NK-92 (cell line): Measurements from ENCODE around the gene PIK3R3.
"Not testable (repeated sequence)": the region's sequence is repeated elsewhere in the genome, so short reads cannot be mapped to it uniquely, and the experiment has no call there.

ENCODE experiments used
- DNase-seq: peaks from one replicate; lab custom pipeline; 2025; ENCODE audit not compliant: unreplicated experiment; lab: John Stamatoyannopoulos, UW

The PIK3R3 gene

DNA sequence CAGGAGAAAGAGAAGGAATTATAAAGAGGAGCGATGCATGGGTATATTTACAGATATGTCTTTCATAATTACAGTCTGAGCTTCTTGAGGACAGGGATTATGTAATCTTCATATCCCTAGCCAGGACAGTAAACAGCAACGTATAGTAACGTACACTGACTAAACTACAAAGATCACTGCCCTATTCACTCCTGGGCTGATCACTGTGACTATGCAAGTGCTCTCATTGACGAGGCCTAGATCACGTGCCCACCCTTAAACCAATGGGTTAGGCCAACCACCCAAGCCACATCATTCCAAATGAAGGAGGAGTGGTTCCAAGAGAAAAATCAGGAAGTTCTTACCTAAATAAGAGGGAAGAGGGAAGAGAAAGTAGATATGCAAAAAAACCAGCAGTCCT lies 18.5 kb downstream of the PIK3R3 start:
- DNase-seq: no peak

DNA sequence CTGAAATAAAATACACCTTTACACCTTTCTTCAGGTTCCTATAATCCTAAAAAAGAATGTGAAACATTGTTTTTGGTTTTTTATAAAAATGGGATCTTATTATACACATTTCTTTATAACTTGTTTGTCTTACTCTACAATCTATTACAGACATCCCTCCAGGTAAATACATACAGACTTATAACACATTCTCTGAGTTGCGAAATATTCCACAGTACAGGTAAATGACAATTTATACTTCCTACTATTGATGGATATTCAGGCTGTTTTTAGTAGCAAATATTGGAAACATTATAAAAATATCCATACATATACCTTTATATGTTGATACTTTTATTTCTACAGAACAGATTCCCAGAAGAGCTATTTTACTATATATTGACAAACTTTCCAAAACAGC lies 20.3 kb downstream of the PIK3R3 start:
- no peak for DNase-seq

DNA sequence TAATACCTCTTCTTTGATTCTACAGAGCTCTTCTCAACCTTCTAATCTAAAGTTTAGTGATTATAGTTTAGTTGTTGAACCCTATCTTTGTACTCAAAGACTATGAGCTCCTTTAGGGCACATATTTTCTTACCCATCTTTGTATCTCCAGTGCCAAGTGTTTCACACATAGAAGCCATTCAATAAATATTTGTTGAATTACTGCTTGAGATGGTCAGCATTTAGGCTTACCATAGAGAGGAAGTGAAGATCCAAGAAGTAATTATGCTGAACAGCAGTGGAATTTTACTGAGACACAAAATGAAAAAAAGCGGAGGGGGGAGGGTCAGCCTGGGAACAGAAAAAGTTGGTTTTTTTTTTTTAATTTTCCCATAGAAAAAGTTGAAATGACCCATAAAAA lies 21.9 kb downstream of the PIK3R3 start:
- no peak for DNase-seq

DNA sequence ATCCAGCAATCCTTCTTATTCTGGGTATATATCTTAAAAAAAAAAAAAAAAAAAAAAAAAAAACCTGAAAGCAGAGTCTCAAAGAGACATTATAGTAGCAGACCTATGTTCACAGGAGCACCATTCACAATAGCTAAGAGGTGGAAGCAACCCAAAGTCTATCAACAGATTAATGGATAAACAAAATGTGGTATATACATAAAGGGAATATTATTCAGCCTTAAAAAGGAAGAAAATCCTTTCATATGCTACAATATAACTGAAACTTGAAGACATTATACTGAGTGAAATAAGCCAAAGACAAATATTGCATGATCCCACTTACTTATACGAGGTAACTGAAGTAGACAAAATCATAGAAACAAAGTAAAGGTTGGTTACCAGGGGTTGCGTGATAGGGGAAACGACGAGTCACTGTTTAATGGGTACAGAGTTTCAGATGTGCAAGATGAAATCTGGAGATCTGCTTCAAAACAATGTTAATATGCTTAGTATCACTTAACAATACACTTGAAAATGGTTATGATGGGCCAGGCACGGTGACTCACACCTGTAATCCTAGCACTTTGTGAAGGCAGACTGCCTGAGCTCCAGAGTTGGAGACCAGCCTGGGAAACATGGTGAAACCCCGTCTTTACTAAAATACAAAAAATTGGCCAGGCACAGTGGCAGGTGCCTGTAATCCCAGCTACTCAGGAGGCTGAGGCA lies 29.5 kb downstream of the PIK3R3 start:
- no peak for DNase-seq

DNA sequence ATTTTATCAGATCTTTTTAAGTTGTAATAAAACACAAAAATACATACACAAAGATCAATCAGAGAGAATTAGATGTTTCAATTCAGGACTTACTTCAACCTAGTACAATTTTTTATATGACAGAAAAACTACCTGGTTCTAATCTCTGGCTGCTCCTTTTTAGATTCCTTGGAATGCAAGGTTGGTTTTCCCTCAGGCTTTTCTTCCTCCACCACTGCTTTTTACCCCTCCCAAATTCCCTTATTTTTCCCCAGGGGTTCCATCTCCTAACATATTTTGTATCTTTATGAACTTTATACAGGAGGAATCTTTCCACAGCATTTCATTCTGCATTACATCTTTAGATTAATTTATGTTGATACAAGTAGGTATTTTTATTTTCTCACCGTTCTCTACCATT lies 33.2 kb downstream of the PIK3R3 start:
- no peak for DNase-seq

DNA sequence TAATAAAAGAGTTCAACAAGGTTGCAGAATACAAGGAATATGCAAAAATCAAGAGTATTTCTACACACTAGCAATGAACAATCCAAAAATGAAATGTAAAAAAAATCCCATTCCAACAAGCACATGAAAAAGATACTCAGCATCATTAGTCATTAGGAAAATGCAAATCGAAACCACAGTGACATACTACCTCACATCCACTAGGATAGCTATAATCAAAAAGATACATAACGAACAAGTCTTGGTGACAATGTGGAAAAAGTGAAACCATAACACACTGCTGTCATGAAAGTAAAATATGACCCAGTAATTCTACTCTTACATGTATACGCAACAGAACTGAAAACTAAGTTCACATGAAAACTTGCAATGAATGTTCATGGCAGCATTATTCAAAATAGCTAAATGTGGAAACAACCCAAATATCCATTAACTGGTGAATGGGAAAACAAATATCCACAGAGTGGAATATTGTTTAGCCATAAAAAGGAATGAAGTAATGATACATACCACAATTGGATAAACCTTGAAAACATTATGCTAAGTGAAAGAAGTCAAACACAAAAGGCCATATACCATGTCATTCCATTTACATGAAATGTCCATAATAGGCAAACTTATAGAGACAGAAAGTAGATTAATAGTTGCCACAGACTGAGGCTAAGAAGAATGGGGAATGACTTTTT lies 34.3 kb downstream of the PIK3R3 start:
- DNase-seq: no peak

DNA sequence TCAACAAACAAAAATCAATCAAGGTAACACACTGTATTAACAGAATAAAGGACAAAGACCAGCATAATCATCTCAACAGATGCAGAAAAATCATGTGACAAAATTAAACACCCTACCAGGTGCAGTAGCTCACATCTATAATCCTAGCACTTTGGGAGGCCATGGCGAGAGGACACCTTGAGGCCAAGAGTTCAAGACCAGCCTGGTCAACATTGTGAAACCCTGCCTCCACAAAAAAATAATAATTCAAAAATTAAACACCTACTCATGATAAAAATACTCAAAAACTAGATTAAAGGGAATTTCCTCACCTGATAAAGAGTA lies 35.3 kb downstream of the PIK3R3 start:
- no peak for DNase-seq

DNA sequence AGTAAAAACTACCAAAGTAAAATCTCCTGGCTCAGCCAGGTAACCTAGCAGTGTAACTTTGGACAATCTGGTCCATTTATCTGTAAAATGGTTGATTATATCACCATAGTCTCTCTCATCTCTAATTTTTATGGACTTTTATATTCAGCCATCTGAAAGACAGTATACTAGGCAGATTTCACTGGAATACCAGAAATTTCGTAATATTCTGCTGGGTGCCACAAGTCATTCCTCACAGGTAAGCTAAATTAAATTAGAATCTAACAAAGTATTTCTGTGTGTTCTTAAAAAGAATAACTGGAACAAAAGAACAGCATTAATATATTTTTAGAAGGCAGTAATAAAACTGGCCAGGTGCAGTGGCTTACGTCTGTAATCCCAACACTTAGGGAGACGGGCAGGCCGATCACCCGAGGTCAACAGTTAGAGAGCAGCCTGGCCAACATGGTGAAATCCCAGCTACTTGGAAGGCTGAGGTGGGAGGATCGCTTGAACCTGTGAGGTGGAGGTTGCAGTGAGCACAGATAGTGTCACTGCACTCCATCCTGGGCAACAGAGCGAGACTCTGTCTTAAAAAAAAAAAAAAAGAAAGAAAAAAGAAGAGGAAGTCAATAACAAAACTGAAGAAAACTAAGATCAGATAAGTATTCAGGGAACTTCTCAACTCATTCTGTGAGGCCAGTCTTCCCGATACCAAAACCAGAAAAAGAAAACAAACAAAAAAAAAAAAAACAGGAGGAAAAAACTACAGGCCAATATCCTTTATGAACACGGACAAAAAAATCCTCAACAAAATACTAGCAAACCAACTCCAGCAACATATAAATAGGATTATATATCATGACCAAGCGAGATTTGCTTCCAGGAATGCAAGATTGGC lies 35.9 kb downstream of the PIK3R3 start:
- no peak for DNase-seq

DNA sequence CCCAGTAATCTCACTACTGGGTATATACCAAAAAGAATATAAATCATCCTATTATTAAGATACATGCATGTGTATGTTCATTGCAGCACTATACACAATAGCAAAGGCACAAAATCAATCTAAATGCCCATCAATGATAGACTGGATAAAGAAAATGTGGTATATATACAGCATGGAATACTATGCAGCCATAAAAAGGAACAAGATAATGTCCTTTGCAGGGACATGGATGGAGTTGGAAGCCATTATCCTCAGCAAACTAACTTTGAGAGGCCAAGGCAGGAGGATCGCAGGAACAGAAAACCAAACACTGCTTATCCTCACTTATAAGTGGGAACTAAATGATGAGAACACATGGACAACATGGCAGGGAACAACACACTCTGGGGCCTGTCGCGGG lies 37.3 kb downstream of the PIK3R3 start:
- not testable (repeated sequence) for DNase-seq

DNA sequence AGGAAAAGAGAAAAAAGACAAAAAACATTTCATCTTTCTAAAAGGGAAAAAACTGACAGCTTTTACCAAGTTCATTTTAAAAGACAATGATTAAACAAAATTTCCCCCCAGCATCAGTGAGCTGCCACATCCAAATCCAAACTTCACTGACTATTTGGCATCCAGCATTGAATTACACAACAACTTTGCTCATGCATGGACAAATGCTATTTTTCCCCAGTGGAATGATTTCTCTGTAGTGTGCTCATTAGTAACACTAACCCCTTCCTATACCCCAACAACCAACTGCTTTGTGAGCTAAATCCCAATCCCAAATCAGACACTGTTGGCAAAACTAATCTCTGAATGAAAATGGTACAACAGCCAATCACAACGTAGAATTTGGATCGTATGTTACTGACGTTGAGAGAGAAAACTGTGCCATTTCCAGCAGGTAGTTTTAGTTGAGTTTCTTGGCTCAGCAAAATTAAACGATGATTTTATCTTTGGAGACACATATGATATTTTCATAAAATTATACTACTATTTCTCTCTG lies 37.9 kb downstream of the PIK3R3 start:
- no peak for DNase-seq

DNA sequence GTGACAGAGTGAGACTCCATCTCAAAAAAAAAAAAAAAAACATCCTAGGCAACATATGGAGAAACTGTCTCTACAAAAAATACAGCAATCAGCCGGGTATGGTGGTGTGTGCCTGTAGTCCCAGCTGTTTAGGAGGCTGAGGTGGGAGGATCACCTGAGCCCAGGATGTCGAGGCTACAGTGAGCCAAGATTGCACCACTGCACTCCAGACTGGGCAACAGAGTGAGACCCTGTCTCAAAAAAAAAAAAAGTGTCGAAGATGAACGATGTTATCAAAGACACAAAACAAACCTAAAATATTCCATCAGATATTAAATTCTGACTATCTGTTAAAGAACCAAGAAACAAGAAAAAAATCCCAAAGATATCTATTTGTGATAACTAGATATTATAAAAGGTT lies 38.6 kb downstream of the PIK3R3 start:
- DNase-seq: not testable (repeated sequence)

DNA sequence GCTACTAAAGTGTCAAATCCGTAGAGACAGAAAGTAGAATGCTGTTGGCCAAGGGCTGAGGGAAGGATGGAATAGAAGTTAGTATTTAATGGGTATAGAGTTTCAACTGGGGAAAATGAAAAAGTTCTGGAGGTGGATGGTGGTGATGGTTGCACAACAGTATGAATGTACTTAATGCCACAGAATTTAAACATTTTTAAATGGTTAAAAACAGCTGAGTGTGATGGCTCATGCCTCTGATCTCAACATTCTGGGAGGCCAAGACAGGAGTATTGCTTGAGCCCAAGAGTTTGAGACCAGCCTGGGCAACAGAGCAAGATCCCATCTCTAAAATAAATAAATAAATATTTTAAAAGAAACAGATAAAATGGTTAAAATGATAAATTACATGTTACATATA lies 44.5 kb downstream of the PIK3R3 start:
- no peak for DNase-seq

DNA sequence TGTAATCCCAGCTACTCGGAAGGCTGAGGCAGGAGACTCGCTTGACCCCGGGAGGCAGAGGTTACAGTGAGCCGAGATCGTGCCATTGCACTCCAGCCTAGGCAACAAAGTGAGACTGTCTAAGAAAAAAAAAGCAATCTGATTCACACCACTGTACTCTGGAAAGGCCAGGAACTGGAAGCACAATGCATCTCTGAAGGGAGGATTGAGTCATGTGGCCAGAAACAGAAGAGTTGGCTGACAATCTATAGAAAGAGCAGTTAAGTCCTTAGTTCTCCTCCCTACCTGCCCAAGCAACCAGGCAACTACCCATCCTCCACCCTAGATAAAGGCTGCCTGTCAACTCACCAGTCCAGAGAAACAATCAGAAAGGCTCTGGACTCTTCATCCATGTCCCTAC lies 45.9 kb downstream of the PIK3R3 start:
- DNase-seq: no peak

DNA sequence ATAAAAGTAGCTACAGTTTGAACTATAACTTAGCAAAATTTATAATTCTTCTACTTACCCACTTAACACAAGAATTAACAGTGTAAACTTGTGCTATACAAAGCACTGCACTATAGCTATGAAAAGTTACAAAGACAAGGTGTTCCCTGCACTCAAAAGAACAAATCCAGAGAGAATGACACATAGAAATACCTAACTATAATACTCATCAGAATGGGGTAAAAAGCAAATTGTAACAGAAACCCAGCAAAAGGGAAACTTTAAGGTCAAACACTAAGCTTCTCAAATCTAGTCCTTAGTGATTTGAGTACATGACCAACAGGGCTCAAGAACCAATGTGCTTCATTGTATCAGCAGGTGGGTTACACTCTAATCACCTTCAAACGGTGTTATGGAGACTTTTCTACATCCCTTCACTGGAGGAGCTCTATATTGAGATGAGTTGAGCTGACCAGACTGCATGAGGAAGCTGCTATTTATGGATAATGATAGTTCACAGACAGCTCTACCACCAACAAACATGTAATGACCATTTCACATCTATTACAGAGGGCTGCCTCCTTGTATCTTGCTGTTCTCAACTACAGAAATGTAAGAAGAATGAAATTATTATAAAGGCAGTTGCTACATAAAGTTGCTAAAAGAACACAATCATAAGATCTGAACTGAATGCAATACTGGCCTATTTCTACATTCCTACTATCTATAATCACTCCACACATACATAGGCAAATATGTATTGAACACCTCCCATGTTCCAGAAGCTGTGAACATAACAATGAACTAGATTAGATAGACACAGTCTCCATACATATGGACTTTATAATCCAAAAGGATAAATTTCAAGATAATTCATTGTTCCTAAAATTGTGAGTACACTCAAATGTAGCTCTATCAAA lies 47.6 kb downstream of the PIK3R3 start:
- no peak for DNase-seq

DNA sequence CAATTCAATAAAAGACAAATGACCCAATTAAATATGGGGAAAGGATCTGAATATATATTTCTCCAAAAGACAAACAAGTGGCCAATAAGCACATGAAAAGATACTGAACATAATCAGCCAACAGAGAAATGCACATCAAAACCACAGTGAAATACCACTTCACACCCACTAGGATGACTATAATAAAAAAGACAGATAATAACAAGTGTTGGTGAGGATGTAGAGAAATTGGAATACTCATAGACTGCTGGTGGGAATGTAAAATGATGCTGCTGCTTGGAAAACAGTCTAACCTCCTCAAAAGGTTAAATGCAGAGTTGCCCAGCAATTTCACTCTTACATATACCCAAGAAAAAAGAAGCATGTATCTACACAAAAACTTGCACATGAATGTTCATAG lies 48.9 kb downstream of the PIK3R3 start:
- no peak for DNase-seq

DNA sequence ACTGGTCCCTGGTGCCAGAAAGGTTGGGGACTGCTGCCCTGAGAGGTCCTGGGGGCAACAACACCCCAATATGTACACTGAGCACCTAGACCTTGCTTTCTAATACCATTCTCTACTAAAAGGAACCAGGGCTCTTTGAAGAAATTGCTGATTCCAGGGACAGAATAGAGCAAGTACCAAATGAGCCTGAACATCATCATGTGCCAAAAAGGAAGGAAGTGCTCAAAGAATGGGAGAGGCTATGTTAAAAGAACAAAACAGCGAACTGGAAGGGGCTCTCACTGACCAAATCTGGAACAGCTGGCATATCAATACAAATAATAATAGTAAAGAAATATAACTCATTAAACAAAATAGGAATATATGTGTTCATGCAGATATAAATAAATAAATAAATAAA lies 50.8 kb downstream of the PIK3R3 start:
- no peak for DNase-seq

DNA sequence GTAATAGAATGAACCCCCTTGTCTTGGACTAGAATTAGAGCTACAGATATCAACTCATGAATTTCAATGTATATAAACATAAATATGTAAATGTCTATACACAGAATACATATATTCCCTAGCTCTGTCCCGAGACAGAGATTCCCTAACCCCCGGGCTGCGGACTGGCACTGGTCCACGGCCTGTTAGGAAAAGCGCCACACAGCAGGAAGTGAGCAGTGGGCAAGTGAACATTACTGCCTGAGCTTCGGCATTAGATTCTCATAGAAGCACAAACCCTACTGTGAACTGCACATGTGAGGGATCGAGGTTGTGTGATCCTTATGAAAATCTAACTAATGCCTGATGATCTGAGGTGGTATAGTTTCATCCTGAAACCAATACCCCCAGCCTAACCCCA lies 51.2 kb downstream of the PIK3R3 start:
- no peak for DNase-seq

DNA sequence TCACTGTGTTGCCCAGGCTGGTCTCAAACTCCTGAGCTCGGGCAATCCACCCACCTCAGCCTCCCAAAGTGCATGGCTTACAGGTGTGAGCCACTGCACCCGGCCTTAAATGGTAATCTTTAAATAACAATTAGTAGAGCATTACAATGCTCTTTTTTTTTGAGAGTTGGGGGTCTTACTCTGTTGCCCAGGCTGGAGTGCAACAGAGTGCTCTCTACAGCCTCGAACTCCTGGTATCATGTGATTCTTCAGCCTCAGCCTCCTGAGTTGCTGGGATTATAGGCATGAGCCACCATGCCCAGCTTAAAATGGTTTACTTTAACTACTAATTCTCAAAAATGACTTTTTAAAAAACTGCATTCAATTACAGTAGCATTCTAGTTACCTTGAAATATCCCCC lies 52.2 kb downstream of the PIK3R3 start:
- DNase-seq: no peak

DNA sequence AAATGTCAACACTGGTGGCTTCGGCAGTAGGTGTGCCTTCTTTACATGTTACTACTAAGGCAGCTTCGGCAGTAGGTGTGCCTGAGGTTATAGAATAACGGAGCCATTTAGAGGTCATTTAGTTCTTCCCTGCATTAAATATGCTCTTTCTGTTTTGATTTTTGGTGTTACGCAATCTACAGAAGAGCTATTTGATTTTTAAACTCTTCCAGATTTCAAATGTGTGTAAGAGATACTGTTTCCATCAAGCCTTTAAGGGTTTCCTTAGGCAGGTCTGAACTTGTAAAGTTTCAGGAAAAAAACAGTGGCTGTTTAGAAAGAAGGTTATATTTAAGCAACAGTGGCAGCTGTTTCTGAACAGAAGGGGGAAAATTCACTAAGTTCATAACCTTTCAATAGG lies 54.8 kb downstream of the PIK3R3 start:
- DNase-seq: no peak

DNA sequence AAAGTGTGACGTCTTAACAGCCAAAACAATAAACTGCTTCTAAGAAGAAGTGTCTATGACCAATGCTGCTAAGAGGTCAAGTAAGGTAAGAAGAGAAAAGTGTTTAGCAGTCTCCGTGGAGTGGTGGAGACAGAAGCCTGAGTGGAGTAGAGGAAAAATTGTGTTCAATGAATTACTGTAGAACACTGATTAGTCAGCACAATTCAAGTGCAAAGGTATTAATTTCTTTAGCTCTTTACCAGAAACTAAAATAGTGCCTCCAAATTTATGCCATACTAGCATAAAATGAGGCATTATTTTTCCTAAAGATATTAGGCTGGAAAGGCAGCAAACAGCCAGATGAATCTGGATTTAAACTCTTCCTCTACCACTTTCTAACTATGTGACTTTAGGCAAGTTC lies 56.1 kb downstream of the PIK3R3 start:
- DNase-seq: no peak

DNA sequence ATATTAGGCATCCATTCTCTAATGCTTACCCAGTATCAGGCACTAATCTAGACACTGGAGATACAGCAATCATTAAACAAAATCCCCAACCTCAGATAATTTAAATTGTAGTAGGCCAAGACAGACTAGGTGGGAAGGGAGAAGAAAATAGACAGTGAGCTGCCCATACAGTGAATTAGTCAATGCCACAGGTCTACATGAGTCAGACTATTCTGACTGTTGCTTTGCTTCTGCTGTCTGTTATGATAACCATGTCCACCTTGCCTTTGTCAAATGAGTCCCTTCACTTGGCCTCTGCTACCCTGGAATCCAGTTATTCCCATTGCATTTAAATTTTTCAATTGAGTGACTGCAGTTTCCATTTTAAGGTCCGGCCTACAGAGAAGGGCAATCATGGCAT lies 59.5 kb downstream of the PIK3R3 start:
- no peak for DNase-seq
